Measurements from ENCODE around the gene COX19.

COX19 gene

GRCh38 chr7:931871-932650, 43.3 kb downstream of the COX19 start:
- TF ChIP-seq CTCF (IDR thresholded peaks at IDR 0.05; ENCODE audit: low read depth, low read length): no peak
- H3K4me3 ChIP-seq (ENCODE audit: low read depth, low read length): no peak overlapping the region

GRCh38 chr7:930975-931758, 44.2 kb downstream of the COX19 start:
- no peak for TF ChIP-seq CTCF (IDR thresholded peaks at IDR 0.05; ENCODE audit: low read depth, low read length)
- no peak overlapping the region for H3K4me3 ChIP-seq (ENCODE audit: low read depth, low read length)

- TF ChIP-seq CTCF (IDR thresholded peaks at IDR 0.05; ENCODE audit: low read depth, low read length): no peak
- no peak overlapping the region for H3K4me3 ChIP-seq (ENCODE audit: low read depth, low read length)
Measured at GRCh38 chr7:929311-929711, 46.0 kb downstream of the COX19 start.

- H3K4me3 ChIP-seq (ENCODE audit: low read depth, low read length): no peak overlapping the region
- TF ChIP-seq CTCF (IDR thresholded peaks at IDR 0.05; ENCODE audit: low read depth, low read length): no peak
Measured at GRCh38 chr7:927031-927671, 48.2 kb downstream of the COX19 start.

GRCh38 chr7:926061-927030, 49.0 kb downstream of the COX19 start:
- TF ChIP-seq CTCF (IDR thresholded peaks at IDR 0.05; ENCODE audit: low read depth, low read length): no peak
- H3K4me3 ChIP-seq (ENCODE audit: low read depth, low read length): no peak overlapping the region

GRCh38 chr7:925601-926000, 49.7 kb downstream of the COX19 start:
- TF ChIP-seq CTCF (IDR thresholded peaks at IDR 0.05; ENCODE audit: low read depth, low read length): no peak
- no peak overlapping the region for H3K4me3 ChIP-seq (ENCODE audit: low read depth, low read length)

All from WI38 (cell line).